8988T (cell line): ENCODE results near the gene NBAS.

Experiments
- DNase-seq: peaks from one replicate; pipeline ENCODE4 v3.0.0; 2011

NBAS gene

GRCh38 chr2:15400240-15400826 is 160.8 kb downstream of the NBAS start:
- no peak for DNase-seq

- no peak for DNase-seq
Observed at GRCh38 chr2:15399241-15399640, 161.9 kb downstream of the NBAS start.

GRCh38 chr2:15391751-15392150 is 169.4 kb downstream of the NBAS start:
- no peak for DNase-seq

- DNase-seq = no peak
Observed at GRCh38 chr2:15389895-15390294, 171.2 kb downstream of the NBAS start.

DNA sequence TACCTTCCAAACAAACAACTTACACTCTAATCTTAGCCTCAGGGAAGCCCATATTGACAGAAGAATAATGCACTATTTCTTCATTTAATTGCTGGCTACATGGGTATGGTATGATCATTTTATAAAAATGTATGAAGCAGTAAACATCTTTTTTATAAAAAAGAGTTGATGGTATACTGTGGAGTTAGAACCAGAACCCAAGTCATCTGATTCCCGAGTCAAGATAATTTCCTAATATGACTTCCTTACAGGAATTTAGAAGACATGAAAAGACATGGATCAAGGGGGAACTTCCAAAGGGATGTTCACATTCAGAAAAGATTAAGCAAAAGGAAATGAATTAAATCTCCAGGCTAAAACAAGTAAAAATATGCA is 171.8 kb downstream of the NBAS start:
- no peak for DNase-seq

- no peak for DNase-seq
Observed at GRCh38 chr2:15388406-15389325, 172.5 kb downstream of the NBAS start.

- no peak for DNase-seq
Observed at GRCh38 chr2:15385184-15385583, 175.9 kb downstream of the NBAS start.

- no peak for DNase-seq
Observed at GRCh38 chr2:15383695-15384350, 177.3 kb downstream of the NBAS start.

DNA sequence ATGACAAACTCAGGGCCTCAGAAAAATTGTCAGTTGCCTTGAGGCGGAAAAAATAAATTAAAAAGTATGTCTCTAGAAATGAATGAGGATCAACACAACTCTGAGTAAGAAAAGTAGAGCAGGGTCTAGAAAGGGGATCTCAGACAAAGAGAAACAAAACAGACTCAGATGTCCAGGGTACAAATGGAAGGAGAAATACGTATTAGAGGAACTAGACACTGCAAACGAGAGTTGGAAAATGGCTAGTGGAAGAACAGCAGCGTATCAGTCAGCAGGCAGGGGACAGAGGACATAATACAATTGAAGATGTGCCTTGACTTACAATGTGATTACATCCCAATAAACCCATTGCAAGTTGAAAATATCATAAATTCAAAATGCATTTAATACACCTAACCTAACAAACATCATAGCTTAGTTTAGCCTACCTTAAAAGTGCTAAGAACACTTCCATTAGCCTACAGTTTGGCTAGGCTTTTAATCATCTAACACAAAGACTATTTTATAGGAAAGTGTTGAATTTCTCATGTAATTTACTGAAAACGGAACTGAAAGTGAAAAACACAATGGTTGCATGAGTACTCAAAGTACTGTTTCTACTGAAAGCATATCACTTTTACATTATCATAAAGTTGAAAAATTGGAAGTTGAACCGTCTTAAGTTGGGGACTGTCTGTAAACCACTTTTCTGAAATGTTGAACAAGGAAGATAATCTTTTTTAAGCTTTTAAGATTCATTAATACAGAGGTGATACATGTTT is 182.8 kb downstream of the NBAS start:
- DNase-seq = no peak

DNA sequence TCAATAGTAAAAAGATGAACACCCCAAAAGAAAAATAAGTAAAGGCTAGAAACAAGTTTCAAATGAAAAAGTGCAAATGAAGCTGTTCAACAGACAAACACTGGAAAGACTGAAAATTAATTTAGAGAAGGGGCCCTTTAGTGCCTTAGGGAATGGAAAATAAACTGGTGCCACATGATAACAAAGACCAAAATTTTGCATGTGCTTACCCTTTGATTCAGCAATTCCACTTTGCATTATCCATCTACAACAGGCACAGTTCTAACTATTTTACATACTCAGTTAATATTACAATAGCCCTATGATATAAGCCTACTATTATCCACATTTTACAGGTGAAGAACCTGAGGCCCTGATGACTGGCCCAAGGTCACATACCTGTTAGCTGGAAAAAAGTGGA is 183.9 kb downstream of the NBAS start:
- DNase-seq = no peak

DNA sequence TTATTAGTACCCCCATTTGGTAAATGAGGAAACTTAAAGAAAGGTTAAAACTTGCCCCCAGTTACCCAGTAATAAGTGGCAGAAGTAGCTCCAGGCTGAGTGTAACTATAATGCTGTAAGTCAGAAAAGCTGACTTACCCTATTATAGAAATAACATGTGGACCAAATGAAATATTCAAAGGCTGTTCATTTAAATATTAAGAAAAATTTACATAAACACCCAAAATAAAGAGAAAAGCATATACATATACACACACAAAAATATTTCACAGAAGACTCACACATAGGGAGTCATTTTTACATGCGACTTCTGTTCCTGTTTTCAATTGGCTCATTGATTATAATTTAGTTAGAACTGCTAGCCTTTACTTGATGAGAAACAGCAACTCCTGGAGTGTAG is 189.1 kb downstream of the NBAS start:
- DNase-seq = no peak

DNA sequence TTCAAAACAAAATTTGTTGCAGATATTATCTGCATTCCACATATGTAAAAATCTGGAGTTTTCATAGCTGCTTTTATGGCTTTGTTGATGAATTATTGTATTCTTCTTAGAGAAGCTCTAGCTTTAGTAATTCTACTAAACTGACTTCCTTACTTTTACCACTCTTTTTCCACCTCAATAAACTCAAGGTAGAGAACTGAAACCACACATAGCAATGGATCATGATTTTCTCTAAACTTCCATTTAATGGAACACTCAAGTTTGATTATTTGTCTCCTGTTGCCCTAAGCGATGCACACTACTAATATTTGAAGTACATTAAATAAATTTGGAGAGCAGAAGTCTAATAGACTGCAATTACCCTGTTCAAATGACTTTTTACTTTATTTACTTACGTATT is 192.0 kb downstream of the NBAS start:
- no peak for DNase-seq

DNA sequence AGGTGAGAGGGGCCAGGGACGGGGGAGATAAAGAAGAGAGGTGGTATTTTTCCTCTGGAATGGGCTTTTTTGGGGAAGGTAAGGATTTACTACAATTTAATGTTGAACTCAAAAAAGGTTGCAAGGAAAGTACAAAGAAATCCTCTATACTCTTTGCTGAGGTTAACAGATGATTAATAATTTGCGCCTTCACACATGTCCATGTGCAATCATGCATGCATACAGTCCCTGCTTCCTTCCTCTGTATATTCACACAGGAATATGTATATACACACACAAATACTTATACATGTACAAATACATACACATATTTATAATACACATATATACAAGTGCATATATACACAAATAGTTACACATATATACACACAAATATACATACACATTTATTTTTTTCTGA is 193.4 kb downstream of the NBAS start:
- no peak for DNase-seq

- DNase-seq = no peak
Observed at GRCh38 chr2:15367205-15367604, 193.9 kb downstream of the NBAS start.

DNA sequence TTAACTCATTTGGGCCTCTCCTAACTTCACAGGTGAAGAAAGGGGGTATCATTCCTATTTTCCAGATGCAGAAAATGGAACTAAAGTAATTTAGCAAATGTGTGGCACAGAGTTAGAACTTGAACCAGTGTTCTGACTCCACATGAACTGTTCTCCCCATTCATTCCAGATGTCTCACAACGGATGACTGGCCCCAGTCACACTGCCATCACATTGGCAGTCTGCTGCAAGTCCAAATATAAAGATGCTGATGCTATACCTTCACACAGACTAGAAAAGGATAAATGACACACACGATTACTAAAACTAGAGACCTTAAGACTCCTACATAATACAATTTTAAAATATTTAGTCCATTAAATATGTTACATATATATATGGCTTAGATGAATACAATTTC is 195.7 kb downstream of the NBAS start:
- no peak for DNase-seq

- DNase-seq = no peak
Observed at GRCh38 chr2:15364561-15364960, 196.6 kb downstream of the NBAS start.

DNA sequence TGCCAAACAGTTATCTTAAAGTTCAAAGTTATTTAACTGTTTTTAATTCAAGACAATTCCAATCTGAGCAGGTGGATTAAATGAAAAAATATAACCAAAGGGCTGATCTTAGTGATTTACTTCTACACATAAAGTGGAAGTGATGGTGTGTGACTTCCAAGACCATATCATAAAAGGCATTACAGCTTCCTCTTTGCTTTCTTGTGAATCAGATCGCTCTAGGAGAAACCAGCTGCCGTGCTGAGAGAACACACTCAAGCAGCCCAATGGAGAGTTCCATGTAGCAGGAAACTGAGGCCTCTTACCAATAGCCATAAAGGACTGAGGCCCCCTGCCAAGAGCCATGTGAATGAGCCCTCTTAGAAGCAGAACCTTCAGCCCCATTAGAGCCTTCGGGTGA is 197.4 kb downstream of the NBAS start:
- no peak for DNase-seq

DNA sequence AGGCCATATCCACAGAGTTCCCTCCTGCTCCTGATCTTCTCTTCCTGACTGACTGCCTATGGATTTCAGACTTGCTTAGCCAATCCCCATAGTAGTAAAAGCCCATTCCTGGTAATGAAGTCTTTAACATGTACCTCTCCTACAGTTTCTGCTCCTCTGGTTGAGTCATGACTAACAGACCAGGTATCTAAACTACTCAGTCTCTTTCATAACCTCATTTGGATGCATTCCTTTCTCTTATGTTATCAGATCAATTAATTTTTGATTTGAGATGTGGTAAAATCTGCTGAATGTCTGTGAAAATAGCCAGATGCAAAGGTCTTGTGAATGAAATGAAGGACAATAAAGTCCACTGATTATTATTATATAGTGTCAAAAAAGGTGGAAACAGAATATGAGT is 198.0 kb downstream of the NBAS start:
- DNase-seq = no peak

GRCh38 chr2:15359716-15360531 is 201.2 kb downstream of the NBAS start:
- no peak for DNase-seq

GRCh38 chr2:15357922-15358321 is 203.2 kb downstream of the NBAS start:
- no peak for DNase-seq

DNA sequence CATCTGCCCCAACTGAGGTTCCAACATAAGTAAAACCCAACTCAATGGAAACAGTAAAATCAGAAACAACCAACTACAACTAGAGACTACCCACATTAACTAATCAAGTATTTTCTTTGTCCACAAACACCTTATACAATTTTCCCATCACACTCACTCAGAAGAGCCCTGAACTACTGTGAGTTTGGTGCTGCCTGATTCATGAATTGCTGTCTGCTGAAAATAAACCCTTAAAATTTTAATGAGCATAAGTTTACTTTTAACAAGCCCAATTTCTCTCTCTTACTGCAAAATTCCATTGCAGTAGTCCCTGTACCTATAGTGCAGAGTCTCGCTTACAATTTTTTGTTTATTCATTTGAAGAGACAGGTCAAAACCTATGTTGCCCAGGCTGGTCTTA is 203.9 kb downstream of the NBAS start:
- no peak for DNase-seq

DNA sequence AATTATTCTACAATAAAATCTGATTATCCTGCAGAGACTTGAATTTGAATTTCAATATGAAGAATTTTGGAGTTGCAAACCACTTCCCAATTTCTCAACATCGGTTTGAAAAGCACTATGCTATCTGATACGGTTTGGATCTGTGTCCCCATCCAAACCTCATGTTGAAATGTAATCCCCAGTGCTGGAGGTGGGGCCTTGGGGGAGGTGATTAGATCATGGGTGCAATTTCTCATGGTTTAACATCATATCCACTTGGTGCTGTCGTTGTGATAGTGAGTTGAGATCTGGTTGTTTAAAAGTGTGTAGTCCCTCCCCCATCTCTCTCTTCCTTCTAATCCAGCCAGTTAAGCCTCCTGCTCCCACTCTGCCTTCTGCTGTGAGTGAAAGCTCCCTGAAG is 205.7 kb downstream of the NBAS start:
- DNase-seq = no peak
